HuH-7 (cell line): Measurements from ENCODE around the gene E2F1.

Experiments used
- DNase-seq: peaks from one replicate; pipeline ENCODE4 v3.0.0; 2011; ENCODE audit warnings: low spot score

Gene E2F1, protein sequence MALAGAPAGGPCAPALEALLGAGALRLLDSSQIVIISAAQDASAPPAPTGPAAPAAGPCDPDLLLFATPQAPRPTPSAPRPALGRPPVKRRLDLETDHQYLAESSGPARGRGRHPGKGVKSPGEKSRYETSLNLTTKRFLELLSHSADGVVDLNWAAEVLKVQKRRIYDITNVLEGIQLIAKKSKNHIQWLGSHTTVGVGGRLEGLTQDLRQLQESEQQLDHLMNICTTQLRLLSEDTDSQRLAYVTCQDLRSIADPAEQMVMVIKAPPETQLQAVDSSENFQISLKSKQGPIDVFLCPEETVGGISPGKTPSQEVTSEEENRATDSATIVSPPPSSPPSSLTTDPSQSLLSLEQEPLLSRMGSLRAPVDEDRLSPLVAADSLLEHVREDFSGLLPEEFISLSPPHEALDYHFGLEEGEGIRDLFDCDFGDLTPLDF

GRCh38 chr20:33686100-33686983, at the start of gene E2F1:
TSS of gene E2F1 (minus strand) at chr20:33686385. CDS start at chr20:33686264, 121 bp downstream.
- peak; percentile 100 for DNase-seq

GRCh38 chr20:33733654-33734576, 47.7 kb upstream of the E2F1 start:
- DNase-seq, result peak; percentile 79

DNA sequence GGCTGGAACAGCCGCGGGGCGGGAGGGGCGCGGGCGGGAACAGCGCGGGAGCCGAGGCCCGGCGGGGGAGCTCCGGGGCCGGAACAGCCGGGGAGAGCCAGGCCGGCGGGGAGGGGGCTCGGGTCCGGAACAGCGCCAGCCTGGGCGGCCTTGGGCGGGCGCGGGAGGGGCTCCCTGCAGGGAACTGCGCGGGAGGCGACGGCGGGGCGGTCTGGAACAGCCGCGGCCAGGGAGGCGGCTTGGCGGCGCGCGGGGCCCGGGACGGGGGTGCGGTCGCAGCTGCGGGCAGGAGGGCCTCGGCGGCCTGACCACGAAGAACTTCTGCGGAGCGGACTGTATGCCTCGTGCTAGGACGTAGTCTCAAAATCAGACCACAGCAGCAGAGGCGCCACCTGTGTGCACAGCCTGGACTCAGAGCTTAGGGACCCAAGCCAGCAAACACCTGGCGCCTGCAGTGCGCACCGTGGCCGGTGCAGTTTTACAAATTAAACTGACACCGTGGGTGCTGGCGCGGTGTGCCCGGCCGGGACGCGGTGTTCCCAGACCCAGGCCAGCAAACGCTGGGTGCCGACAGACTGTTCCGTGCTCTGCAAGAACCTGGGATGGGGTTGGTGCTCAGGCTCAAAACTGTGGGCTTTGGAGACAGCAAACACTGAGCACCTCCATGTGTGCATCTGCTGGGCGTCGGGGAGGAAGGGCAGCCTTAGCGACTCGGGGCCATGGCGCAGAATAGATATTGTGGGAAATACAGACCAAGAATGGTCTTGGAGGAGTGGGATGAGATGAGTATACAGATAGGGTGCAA, 46.2 kb upstream of the E2F1 start:
- DNase-seq, result peak; percentile 73

GRCh38 chr20:33731693-33732165, 45.5 kb upstream of the E2F1 start, which contains the start of gene ZNF341:
TSS of gene ZNF341 (plus strand) at chr20:33731996. CDS start at chr20:33732022, 26 bp downstream.
- peak; percentile 87 for DNase-seq

- DNase-seq, result no peak
Measured at GRCh38 chr20:33730946-33731692, 44.9 kb upstream of the E2F1 start.

DNA sequence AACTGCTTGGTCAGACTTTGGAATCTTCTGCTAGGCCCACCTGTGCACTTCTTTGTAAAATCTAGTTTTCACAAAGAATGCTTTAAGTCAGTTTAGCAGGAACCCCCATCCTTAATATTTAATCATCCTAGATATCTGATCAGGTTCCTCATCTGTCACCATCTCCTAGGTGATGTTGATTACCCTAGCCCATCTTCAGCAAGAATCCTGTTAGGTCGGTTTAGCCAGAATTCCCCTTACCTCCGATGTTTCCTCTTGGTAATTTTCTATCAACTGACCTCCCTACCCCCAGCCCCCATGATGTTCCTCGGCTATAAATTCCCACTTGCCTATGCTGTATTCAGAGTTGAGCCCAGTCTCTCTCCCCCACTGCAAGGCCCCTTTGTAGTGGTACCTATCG, 42.9 kb upstream of the E2F1 start:
- no peak for DNase-seq

- no peak for DNase-seq
Measured at GRCh38 chr20:33728463-33728862, 42.3 kb upstream of the E2F1 start.

- DNase-seq, result no peak
Measured at GRCh38 chr20:33727806-33728205, 41.6 kb upstream of the E2F1 start.

DNA sequence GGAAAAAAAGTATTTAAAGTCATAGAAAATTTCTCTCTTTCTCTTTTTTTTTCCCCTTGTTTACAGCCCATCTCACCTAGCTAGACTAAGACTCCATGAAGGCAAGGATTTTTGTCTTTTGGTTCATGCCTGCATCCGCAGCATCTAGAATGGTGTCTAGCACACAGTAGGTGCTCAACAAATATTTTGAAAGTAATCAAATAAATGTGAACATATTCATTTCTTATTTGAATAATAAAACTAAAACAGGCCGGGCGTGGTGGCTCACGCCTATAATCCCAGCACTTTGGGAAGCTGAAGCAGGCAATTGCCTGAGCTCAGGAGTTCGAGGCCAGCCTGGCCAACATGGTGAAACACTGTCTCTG, 40.9 kb upstream of the E2F1 start:
- DNase-seq, result no peak

DNA sequence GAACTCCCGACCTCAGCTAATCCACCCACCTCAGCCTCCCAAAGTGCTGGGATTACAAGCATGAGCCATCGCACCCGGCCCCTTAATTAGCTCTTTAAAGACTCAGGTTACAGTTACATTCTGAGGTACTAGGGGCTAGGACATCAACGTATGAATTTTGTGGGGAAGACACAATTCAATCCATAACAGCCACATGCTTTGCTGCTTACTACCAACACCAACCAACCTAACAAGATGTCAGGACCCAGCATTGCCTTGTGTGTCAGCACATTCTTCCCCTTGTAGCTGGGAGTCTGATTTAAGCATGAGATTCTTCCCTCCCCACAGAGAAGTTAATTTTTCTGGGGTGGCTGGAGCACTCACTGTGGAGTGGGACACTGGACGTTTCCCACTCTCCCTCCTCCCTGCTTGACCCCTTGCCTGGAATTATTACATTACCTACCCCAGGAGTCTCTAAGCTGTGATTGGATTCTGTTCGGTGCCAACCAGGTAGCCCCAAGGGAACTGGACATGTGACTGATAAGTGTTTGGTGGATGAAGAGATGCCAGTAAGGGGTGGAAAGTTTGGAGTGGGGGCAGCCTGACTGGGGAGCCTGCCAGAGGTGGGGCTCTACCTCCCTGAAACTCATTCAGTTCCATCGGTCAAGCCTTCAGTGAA, 39.6 kb upstream of the E2F1 start:
- DNase-seq, result no peak

DNA sequence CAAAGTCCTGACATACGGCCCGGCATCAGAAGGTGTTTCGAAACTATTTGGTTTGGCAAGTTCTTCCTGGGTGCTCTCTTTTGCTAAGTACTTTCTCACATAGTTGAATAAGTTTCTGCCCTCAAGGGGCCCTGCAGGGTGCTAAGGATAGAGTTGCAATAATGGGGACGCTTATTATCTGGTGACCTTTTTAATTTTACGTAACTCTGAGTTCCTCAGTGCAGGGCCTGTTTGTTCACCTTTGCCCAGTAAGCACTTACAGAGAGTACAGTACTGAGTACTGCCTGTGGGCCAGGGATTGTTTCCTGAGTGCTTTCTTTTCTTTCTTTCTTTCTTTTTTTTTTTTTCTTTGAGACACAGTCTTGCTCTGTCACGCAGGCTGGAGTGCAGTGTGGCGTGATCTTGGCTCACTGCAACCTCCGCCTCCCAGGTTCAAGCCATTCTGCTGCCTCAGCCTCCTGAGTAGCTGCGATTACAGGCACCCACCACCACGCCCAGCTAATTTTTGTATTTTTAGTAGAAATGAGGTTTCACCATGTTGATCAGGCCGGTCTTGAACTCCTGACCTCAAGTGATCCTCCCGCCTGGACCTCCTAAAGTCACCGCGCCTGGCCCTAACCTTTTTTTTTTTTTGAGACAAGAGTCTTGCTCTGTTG, 38.4 kb upstream of the E2F1 start:
- no peak for DNase-seq

DNA sequence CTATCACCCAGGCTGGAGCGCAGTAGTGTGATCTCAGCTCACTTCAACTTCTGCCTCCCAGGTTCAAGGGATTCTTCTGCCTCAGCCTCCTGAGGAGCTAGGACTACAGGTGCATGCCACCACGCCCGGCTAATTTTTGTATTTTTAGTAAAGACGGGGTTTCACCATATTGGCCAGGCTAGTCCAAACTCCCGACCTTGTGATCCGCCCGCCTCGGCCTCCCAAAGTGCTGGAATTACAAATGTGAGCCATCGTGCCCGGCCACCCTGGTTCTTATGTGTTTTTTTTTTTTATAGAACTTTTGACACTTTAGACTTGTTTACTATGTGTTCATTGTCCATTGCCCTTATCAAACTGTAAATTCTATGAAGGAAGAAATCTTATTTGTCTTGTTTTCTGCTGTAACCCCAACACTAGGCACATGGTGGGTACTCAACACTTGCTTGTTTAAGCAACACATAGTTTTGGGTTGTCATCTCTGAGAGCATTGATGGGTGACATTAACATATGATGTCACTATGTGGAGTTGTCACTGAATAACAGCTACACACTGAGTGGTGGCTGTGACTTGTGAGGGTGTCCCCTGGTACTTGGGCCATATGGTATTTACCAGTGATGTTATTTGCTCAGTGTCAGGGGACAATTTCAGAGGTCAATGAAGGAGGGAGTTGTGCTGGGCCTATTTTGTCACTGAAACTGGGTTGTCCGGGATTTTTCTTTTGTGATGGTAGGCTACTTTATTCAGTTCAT, 35.4 kb upstream of the E2F1 start:
- no peak for DNase-seq

DNA sequence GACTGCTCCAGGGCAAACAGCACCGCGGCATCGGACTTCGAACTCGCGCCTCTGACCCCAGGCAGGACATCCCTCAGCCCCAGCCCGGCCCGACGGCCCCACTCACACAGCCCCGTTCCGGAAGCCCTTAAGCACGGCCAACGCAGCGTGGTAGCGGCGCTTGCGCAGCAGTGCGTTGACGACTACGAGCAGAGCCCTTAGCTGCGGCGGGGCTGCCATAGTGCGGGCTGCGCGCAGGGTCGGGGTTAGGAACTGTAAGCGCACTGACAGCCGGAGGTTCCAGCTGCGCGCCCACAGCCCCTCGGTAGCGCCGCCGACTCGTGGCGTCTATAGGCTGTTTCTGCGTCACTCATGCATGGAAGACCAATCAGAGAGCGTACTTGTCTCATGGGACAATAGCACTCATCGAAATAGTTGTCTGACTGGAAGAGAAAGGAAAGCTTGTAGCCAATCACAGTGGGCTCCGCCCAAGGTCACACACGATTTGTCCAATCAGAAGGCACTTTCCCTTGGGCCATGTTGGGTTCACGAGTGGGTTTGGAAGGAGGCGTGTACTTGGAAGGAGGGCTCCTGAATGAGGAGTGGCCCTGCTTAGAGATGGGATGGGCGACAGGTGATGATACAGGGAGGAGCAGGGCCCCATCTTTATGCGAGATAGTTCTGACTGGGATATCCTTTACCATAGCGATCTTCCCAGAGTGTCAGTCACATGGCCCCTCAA, 34.0 kb upstream of the E2F1 start, which contains the start of gene PXMP4:
Gene PXMP4, minus strand, starts transcription at position 322 of the 721 bp plus-strand sequence. Its CDS starts 103 bp downstream, at position 219.
- peak; percentile 100 for DNase-seq

- DNase-seq, result no peak
Measured at GRCh38 chr20:33719277-33719988, 33.2 kb upstream of the E2F1 start.

DNA sequence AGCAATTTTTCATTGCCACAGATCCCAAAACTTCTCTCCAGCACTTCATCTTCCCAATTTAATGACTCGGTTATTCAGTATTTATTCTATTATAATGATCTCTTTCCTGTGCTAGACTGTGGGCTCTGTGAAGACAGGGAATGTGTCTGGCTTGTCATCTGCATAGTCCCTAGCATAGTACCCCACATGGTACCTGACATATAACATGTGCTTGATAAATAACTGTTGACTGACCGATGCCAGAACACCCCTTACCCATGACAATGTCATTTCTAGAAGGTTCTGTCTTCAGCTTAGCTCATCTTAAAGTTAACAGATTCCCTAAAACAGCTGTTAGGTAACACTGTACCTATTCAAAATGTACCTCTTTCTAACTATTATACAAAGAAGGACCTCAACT, 30.3 kb upstream of the E2F1 start:
- DNase-seq, result no peak

- no peak for DNase-seq
Measured at GRCh38 chr20:33713865-33714367, 27.7 kb upstream of the E2F1 start.

DNA sequence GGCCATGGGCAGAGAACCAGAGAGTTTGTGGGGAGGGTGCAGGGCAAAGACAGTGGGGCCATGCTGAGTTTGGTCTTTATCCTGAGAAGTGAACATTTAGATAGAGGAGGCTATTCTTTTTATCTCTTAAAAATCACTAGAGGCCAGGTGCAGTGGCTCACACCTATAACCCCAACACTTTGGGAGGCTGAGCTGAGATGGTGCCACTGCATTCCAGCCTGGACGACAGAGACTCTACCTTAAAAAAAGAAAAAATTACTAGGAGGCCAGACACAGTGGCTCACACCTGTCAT, 25.2 kb upstream of the E2F1 start:
- DNase-seq, result no peak
